ENCODE results near the gene MYOCD.

Gene MYOCD

GRCh38 chr17:12709063-12709462 is 43.4 kb downstream of the MYOCD start:
- DNase-seq (ENCODE audit: low read depth in 2 of 2) = no peak

DNA sequence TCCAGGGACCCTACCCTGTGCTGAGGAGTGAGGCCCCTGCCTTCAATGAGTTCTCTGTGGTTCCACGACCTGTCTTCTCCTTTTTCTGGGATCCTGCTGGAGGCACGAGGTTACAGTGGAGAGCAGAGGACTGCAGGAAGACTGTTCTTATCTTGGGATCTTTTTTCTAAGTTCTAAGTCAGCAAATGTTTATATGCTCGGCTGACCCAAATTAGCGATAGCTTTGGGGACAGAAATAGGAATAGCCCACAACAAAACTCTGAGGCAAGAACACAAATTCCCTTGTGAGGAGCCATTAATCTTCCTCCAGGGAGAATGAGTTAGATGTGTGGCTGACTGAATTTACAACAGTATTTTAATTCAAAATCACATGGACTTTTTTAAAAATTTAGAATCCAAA is 46.7 kb downstream of the MYOCD start:
- no peak for DNase-seq (ENCODE audit: low read depth in 2 of 2)

- no peak for DNase-seq (ENCODE audit: low read depth in 2 of 2)
Measured at GRCh38 chr17:12712941-12713340, 47.3 kb downstream of the MYOCD start.

GRCh38 chr17:12719948-12720347 is 54.3 kb downstream of the MYOCD start:
- DNase-seq (ENCODE audit: low read depth in 2 of 2) = no peak

GRCh38 chr17:12721581-12721980 is 55.9 kb downstream of the MYOCD start:
- no peak for DNase-seq (ENCODE audit: low read depth in 2 of 2)

DNA sequence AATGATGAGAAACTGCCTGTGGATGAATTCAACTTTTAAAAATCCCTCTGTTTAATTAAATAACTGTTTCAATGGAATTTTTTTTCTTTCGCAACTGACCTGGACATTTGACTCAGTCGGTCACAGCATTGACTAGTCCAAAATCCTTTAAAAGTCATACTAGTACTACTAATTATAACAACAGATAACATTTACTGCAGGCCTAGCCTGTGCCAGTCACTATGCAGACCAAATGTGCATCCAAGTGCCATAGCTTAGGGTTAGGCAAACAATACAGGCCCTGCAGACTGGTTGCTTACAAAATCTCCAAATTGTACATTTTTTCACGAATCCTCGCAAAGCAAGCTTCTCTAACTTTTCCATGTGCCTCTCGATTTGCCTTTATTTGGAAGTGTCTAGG is 56.6 kb downstream of the MYOCD start:
- no peak for DNase-seq (ENCODE audit: low read depth in 2 of 2)

GRCh38 chr17:12726131-12726530 is 60.4 kb downstream of the MYOCD start:
- no peak for DNase-seq (ENCODE audit: low read depth in 2 of 2)

GRCh38 chr17:12727076-12727760 is 61.5 kb downstream of the MYOCD start:
- DNase-seq (ENCODE audit: low read depth in 2 of 2) = no peak

- DNase-seq (ENCODE audit: low read depth in 2 of 2) = no peak
Measured at GRCh38 chr17:12727881-12728280, 62.2 kb downstream of the MYOCD start.

- DNase-seq (ENCODE audit: low read depth in 2 of 2) = no peak
Measured at GRCh38 chr17:12729086-12729485, 63.4 kb downstream of the MYOCD start.

DNA sequence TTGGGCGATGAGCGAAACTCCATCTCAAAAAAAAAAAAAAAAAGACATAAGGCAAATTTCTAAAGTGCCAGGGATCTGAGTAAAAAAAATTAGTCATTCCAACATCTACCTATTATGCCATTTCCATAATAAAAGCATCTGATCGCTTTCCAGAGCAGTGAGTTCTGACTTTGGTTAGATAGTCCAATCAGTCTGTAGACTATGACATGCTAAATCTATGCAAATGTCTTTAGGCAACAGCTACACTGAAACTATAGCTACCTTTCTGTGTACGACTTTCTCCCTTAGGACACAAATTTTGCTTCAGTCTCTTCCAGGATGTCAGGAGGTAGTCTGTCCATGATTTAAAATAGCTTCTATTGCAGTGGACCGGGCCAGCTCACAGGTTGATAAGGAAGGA is 64.7 kb downstream of the MYOCD start:
- no peak for DNase-seq (ENCODE audit: low read depth in 2 of 2)

- DNase-seq (ENCODE audit: low read depth in 2 of 2) = no peak
Measured at GRCh38 chr17:12730931-12731521, 65.3 kb downstream of the MYOCD start.

DNA sequence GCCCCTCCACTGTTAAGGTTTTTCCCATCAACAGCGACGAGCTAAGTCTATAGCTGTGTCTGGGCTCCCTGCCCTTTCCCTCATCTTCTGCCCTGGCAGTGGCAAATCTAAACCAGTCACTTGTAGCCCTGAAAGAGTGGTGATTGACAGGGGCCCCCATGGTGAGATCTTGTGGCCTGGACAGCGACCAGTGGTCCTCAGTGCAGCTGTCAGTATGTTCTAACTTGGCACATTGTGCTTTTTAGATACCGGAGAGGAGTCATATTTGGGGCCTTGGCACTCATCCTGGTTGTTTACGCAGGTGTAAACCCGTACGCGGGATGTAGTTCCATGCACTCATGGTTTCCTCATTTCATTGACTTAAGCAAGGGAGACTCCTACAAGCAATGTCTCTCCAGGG is 66.1 kb downstream of the MYOCD start:
- no peak for DNase-seq (ENCODE audit: low read depth in 2 of 2)

- DNase-seq (ENCODE audit: low read depth in 2 of 2) = no peak
Measured at GRCh38 chr17:12732366-12732765, 66.7 kb downstream of the MYOCD start.

DNA sequence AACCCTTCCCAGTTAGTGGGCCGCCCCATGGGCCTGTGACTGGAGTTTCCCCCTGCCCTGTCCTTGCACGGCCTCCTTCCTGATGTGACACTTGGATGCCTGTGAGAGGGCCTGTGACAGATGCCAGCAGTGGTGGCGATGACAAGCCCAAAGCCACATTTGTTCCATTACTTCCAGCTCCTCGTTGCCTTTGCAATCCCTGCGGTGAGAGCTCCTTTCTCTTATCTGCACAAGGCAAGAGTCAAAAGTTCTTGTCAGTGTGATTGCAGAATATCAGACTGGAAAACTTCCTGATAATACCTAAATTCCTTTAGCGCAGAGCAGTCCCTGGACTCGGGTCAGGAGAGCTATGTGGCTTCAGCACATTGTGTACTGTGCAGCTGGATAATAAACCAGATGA is 69.2 kb downstream of the MYOCD start:
- DNase-seq (ENCODE audit: low read depth in 2 of 2) = no peak

DNA sequence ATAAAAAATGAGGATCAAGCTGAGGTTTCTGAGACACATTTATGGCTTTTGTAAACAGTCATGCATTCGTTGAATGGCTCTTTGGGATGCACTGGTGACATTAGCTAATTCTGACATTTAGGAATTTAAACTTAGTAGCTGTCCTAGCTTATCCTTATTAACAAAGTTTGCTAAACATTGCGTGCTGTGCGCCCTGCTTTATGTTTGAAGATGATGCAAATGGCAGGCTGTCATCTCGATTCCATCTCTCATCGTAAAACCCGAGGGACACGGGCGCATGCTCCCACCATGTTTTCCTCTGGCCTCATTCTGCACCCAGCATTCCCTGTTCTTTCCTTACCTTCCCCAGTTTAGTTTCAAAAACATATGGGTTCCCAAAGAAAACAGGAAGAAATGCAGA is 69.8 kb downstream of the MYOCD start:
- no peak for DNase-seq (ENCODE audit: low read depth in 2 of 2)

DNA sequence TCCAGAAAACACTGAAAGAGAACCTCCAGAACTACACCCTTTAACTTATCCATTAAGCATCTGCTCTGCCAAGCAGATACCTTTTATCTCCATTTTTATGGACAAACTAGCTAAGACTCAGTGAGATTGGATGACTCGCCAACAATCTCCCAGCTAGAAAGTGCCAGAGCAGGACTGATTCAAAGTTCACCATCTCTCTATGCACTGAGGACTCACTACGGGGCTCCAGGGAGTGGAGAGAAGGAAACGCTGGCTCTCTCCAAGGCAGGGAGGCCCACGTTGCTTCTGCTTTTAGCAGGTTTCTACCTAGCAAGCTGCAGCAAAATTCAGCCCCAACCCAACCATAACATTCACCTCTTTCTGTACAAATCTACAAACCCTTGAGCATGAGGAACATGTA is 70.8 kb downstream of the MYOCD start:
- no peak for DNase-seq (ENCODE audit: low read depth in 2 of 2)

GRCh38 chr17:12737740-12738469 is 72.2 kb downstream of the MYOCD start:
- DNase-seq (ENCODE audit: low read depth in 2 of 2) = no peak

- no peak for DNase-seq (ENCODE audit: low read depth in 2 of 2)
Measured at GRCh38 chr17:12738624-12739023, 72.9 kb downstream of the MYOCD start.

DNA sequence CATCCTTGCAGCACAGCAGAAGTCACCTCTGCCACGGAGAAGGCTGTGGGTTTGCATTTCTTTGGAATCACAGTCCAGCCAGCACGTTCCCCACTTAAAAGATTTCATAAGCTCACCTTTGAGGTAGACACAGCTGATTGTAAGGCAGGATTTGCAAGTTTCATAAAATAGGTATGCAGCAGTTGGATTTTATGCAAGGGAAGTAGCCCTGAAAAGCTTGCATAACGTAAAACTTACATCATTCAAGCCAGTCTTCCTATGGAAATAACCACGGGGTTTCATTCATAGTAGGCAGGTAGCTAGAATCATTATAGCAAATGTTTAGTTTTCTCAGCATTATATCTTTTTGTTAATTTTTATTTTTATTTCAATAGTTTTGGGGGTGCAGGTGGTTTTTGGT is 73.8 kb downstream of the MYOCD start:
- no peak for DNase-seq (ENCODE audit: low read depth in 2 of 2)

DNA sequence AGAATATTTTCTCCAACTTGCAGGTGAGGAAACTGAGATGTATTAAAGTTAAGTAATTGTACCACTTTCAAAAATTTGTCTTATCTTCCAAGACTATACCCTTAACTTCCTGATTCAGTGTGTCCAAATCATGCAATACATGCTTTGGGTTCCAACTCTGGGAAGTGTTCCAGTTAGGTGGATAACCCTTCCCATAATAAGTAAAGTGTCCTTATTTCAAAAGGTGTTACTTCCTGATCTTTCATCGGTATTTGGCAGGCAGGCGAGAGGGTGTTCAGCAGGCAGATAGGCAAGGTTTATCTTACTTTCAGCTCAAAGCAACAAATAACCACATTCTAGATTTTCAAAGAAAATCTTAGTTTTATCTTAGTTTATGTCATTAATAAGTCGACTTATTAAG is 77.4 kb downstream of the MYOCD start:
- no peak for DNase-seq (ENCODE audit: low read depth in 2 of 2)

- no peak for DNase-seq (ENCODE audit: low read depth in 2 of 2)
Measured at GRCh38 chr17:12744298-12744697, 78.6 kb downstream of the MYOCD start.

DNA sequence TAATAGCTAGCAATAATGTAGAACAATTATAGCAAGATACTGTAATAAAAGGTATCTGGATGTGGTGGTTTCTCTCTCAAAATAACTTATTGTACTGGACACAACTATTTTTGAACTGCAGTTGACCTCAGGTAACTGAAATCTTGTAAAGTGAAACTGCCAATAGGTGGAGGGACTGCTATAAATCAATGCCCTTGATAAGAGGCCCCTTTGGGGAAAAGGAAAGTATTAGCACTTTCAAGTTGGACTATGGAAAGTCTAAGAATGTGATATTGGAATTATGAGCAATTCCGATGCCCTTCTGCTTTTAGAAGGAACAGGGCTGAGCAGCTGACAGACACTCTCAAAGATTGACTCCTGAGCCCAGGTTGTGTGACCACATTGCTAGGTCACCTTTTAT is 79.1 kb downstream of the MYOCD start:
- DNase-seq (ENCODE audit: low read depth in 2 of 2) = no peak

Data from activated CD8-positive, alpha-beta memory T cell treated with anti-CD3 and anti-CD28 coated beads for 4 hours (primary cell).